Epidermal melanocyte (primary cell): ENCODE measurements around the gene PNRC1.
A peak's percentile ranks its signal among the peaks of the same experiment; 100 is the strongest.
"Not testable (repeated sequence)": the region's sequence is repeated elsewhere in the genome, so short reads cannot be mapped to it uniquely, and the experiment has no call there.

Source experiments
- DNase-seq: peaks from one replicate; pipeline ENCODE4 v3.0.0; 2011; ENCODE audit warnings: low spot score; ENCODE audit not compliant: insufficient read length

Gene PNRC1

GRCh38 chr6:89098461-89098860 lies 17.9 kb downstream of the PNRC1 start:
- DNase-seq = no peak

- DNase-seq = no peak
Observed at GRCh38 chr6:89100114-89100513, 19.6 kb downstream of the PNRC1 start.

GRCh38 chr6:89110284-89110683 lies 29.7 kb downstream of the PNRC1 start:
- DNase-seq = no peak

DNA sequence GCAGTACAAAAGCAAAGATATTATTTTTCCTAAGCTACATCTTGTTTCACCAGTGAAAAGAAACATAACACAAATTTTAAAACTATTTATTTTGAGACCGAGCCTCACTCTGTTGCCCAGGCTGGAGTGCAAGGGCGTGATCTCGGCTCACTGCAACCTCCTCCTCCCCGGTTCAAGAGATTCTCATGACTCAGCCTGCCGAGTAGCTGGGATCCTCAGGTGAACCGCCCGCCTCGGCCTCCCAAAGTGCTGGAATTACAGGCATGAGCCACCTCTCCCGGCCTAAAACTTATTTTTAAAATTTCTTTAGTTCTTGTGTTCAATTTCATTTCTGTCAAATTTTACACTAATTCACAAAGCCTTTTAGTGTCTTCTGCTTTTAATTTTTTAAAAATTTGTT lies 31.4 kb downstream of the PNRC1 start:
- no peak for DNase-seq

DNA sequence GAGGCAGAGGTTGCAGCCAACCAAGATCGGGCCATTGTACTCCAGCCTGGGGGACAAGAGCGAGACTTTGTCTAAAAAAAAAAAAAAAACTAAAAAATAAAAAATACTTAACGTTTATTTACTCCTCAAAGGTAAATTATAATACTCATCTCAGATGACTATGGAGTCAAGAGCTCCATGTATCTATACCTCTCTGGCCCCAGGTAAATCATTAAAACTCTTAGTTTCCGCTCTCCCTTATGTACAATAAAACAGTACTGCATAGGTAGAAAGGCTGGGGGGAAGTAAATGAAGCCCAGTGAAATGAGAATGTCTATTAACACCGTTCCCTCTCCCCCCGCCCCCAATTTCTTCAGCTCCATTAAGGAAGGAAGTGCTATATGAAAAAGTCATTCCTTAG lies 36.2 kb downstream of the PNRC1 start:
- no peak for DNase-seq

GRCh38 chr6:89117211-89118108 lies 36.9 kb downstream of the PNRC1 start, which contains the start of gene SRSF12:
TSS of gene SRSF12 (minus strand) at chr6:89118071. CDS start at chr6:89117887, 184 bp downstream.
- DNase-seq = peak; percentile 48

DNA sequence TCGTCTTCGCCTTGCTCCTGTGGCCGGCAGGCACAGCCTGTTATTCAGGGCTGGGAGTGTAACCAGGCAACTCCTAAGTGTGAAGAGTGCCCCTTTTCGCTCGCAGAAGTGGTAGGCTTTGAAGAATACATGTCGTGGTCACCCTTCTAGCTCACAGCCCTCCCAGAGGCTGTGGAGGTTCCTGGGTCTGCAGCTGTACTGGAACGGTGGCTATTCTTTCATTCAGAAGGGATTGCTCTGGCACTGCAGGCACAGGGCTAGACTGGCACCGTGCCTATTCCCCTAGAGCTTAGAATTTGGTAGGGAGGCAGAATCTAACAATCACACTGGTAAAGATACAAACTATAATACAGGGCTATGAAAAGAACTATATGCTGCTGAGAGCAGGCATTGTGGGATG lies 38.4 kb downstream of the PNRC1 start:
- peak; percentile 45 for DNase-seq

DNA sequence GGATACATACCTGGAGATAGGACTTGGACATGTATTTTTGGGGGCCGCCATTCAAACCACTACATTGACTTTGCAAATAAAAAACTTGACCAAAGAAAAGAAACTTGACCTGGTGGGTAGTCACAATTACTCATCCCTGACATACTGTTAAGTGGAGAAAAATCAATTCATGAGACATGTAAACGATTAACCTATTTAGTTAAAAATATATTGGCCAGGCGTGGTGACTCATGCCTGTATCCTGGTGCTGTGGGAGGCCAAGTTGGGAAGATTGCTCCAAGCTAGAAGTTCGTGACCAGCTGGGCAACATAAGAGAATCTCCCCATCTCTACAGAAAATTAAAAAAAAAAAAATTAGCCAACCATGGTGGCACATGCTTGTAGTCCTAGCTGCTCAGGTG lies 39.8 kb downstream of the PNRC1 start:
- no peak for DNase-seq

DNA sequence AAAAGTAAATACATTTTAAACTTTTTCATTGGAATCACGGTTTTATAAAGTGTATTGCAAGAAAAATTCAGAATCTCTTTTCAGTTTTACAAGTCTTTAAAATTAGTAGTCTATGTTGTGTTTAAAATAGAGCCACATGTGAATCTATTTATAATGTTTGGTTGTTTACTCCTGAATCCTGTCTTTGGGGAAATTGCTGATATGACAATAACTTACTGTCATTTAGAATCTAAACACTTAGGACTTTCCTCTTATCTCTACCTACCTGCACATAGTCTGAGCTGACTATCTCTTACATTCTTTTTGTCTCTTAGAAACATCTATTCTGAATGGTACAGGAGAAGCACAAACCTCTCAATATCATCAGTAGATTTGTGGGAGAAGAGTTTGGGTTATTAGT lies 41.4 kb downstream of the PNRC1 start:
- DNase-seq = no peak

DNA sequence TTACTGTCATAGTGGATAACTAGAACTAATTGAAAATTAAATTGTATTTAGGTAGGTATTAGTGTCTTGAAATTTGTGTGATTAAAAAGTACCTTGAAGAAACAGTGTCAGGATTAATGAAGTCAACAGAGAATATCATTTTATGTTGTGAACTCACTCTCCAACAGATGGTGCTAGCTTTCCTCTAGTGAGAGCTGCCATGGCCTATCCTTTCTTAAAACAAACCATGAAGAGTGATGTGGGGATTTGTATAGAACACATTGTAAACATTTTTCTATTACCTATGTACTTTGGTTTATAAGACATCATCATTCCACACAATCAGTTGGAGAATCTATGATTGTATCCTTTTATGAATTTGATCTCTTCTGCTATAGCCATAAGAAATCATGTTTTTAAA lies 42.1 kb downstream of the PNRC1 start:
- peak; percentile 40 for DNase-seq

DNA sequence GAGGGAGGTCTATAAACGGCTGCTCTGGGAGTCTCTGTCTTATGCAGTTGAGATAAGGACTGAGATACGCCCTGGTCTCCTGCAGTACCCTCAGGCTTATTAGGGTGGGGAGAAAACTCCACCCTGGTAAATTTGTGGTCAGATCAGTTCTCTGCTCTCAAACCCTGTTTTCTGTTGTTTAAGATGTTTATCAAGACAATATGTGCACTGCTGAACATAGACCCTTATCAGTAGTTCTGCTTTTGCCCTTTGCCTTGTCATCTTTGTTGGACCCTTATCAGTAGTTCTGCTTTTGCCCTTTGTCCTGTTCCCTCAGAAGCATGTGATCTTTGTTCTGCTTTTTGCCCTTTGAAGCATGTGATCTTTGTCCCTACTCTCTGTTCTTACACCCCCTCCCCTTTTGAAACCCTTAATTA lies 47.7 kb downstream of the PNRC1 start:
- DNase-seq = not testable (repeated sequence)

DNA sequence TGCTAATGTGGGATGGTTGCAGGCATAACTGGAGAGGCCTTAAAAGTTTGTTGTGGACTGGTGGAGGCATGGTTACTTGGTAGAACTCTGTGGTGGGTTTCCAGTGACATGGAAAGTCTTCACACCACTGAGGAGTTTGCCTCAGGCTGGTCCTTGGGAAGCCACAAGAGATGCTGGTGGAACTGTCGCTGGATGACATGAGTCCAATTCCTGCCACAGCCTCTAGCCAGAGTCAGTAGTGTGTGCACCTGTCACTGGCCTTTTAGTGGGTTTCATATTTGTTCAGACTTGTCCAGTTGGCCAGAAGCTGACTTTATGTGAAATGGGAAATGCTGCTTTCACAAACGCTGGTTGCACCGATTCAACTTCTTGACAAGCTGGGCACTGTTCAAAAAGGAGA lies 51.0 kb downstream of the PNRC1 start:
- no peak for DNase-seq

DNA sequence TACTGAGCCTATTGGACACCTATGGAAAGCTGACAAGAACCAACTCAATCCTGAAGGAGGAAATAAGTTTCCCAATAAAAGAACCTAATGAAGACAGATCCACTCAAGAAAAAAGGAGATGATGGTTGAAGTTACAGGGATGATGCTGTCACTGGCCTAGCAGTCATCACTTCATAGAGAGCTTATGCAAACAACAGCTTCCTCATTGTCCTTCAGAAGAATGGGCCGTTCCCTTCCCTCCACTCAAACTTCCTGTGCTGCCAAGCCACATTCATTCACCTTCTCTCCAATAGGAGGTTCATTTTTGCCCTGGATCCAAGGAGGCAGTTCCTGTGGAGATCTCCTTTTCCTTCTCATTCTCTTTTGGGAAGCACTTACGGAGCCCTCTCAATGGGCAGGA lies 51.5 kb downstream of the PNRC1 start:
- DNase-seq = no peak

DNA sequence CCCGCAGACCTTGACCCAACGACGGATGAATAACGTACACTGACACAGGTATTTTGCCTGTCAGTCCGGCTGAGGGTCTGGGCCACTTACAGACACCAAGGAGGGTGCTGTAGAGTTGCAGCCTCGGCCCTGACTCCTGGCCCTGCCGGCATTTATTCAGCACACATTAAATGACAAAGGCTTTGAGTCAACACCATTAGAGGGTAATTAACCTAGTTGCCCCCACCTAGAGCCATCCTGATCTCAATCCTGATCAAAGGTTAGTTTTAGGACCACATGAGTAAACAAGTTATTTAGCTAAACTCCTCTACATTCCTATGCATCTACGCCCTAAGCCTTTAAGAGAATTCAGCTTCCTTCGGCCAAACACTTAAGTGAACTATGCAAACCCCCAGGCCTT lies 53.4 kb downstream of the PNRC1 start:
- no peak for DNase-seq

DNA sequence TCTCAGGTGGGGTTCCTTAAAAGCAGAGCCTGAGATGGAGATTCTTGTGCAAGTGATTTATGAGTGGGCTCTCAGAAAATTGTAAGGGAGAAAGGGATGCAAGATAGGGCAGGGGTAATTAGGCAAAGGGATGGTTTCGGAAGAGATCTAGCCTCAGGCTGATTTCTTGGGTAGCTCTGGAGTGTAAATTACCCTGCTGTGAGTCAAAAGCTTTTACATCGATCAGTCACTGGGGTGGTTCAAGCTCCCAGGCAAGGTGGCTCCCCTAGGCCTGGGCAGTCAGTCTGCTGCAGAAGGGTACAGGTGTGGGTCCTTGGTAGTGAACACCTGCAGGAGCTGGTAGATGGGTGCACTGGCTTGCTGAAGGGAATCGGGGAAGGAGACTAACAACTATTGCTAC lies 54.2 kb downstream of the PNRC1 start:
- no peak for DNase-seq
